GM19452 (cell line): Measurements from ENCODE around the gene VLDLR.
"Not testable (repeated sequence)": the region's sequence is repeated elsewhere in the genome, so short reads cannot be mapped to it uniquely, and the experiment has no call there.

ENCODE experiments used
- ATAC-seq: cut with Tn5 transposase; IDR thresholded peaks from one replicate; pipeline ENCODE4 v1.9.1; 2021; ENCODE audit not compliant: unreplicated experiment

Gene VLDLR

DNA sequence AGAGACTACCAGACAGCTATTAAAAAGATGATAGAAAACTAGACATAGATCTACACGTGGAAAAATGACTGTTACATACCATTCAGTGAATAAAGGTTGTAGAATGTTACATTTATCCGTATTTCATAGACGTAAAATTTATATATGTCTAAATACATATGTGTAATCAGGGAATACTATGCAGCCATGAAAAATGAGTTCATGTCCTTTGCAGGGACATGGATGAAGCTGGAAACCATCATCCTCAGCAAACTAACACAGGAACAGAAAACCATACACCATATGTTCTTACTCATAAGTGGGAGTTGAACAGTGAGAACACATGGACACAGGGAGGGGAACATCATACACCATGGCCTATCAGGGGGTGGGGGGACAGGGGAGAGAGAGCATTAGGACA lies 85.7 kb downstream of the VLDLR start:
- not testable (repeated sequence) for ATAC-seq
